Mucosa of descending colon (tissue), 3 donors: ENCODE data around the gene OVAAL. TPM values are rescaled to one million over a fixed set of nuclear protein-coding genes. Genes with fewer than 3 reads are reported as not detected.
"Not testable (repeated sequence)": the region's sequence is repeated elsewhere in the genome, so short reads cannot be mapped to it uniquely, and the experiment has no call there.

Source experiments
- ATAC-seq: fragments of 200-7000 bp; cut with Tn5 transposase; one replicate; pipeline ENCODE4 v1.9.1; 2020; ENCODE audit warnings: mild to moderate bottlenecking, moderate library complexity
- DNase-seq, 3 donors: peaks; one replicate each; pipeline ENCODE4 v3.0.0-alpha.2; 2020
- H3K36me3 ChIP-seq: fragments of 200-600 bp; one replicate; pipeline ENCODE4 v1.8.0; 2021; ENCODE audit warnings: low read depth, mild to moderate bottlenecking
- H3K4me1 ChIP-seq: fragments of 200-600 bp; one replicate; pipeline ENCODE4 v1.8.0; 2021; ENCODE audit warnings: low read depth, mild to moderate bottlenecking
- H3K4me3 ChIP-seq: fragments of 200-600 bp; one replicate; pipeline ENCODE4 v1.8.0; 2021; ENCODE audit warnings: mild to moderate bottlenecking
- H3K9me3 ChIP-seq: fragments of 200-600 bp; one replicate; pipeline ENCODE4 v1.8.0; 2021; ENCODE audit warnings: mild to moderate bottlenecking
- intact Hi-C, 2 donors: fragments of 100-400 bp; cut with DNase I in 1 of 2; cut with micrococcal nuclease in 1 of 2; formaldehyde crosslinking; loops; one replicate each; pipeline versions ENCODE4 v1.11.0 to v1.11.1; 2022; cut with DNase I, micrococcal nuclease
- total RNA-seq, 3 donors: library from RNA; stranded (reverse); fragmentation: NEBNext Ultra II Directional in 2 of 3; extraction: Animal tissue kit (Norgen Biotek cat#: 25700) in 2 of 3; gene quantifications; one replicate each; pipeline versions ENCODE4 v1.2.1 to v1.2.4, GENCODE V29; 2021 to 2023
- TF ChIP-seq, protein P1 (sequence below): fragments of 200-600 bp; IDR thresholded peaks from one replicate; pipeline ENCODE4 v1.8.0; 2022; ENCODE audit warnings: antibody characterized with exemption, mild to moderate bottlenecking
- donor health status: DM: no; HTN: no; CAD: no; lungs with moderate emphysema.
- donor health status: DM: no; HTN: no; CAD: no.
- donor health status: DM: no; HTN: yes; CAD: no.

OVAAL gene
- total RNA-seq, 3 donors from 2014 or later, result not detected

GRCh38 chr1:180542113-180542837 lies 16.5 kb upstream of the OVAAL start:
- H3K4me3 ChIP-seq, result no peak overlapping the region
- no peaks in the 10 kb centered on the region for H3K9me3 ChIP-seq
- ATAC-seq, result no peak
- no peaks in the 10 kb centered on the region for H3K4me1 ChIP-seq
- no peaks in the 10 kb centered on the region for H3K36me3 ChIP-seq
- intact Hi-C loops, result no loop called here
- no peak for DNase-seq
- TF ChIP-seq, protein P1, sequence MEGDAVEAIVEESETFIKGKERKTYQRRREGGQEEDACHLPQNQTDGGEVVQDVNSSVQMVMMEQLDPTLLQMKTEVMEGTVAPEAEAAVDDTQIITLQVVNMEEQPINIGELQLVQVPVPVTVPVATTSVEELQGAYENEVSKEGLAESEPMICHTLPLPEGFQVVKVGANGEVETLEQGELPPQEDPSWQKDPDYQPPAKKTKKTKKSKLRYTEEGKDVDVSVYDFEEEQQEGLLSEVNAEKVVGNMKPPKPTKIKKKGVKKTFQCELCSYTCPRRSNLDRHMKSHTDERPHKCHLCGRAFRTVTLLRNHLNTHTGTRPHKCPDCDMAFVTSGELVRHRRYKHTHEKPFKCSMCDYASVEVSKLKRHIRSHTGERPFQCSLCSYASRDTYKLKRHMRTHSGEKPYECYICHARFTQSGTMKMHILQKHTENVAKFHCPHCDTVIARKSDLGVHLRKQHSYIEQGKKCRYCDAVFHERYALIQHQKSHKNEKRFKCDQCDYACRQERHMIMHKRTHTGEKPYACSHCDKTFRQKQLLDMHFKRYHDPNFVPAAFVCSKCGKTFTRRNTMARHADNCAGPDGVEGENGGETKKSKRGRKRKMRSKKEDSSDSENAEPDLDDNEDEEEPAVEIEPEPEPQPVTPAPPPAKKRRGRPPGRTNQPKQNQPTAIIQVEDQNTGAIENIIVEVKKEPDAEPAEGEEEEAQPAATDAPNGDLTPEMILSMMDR, result no peak

GRCh38 chr1:180542838-180543145 lies 16.0 kb upstream of the OVAAL start:
- ATAC-seq, result no peak
- no peak overlapping the region for H3K4me3 ChIP-seq
- H3K9me3 ChIP-seq, result no peaks in the 10 kb centered on the region
- no peak for DNase-seq
- intact Hi-C loops, result no loop called here
- TF ChIP-seq, protein P1, result no peak
- H3K36me3 ChIP-seq, result no peaks in the 10 kb centered on the region
- H3K4me1 ChIP-seq, result no peaks in the 10 kb centered on the region

DNA sequence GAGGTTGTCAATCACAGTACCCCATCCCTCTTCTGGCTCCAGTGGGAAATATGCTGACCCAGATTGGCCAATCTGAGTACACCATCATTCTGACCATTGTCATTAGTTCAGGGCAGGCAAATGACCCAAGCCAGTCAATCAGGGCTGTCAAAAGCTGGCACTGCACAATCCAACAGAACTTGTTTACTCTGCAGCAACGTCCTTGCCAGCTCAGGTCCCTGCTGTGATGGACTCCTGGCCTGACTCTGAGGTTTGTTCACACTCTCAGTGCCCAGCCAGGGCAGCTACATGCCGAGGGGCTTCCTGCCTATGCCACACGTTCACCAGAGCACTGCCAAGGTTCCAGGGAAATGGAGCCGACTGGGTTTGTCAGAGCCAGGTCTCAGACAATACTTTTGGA lies 14.7 kb upstream of the OVAAL start:
- H3K4me1 ChIP-seq, result no peaks in the 10 kb centered on the region
- H3K4me3 ChIP-seq, result no peak overlapping the region
- H3K9me3 ChIP-seq, result no peaks in the 10 kb centered on the region
- ATAC-seq, result no peak
- no peak for DNase-seq
- TF ChIP-seq, protein P1, result no peak
- intact Hi-C loops, result no loop called here
- H3K36me3 ChIP-seq, result no peaks in the 10 kb centered on the region

GRCh38 chr1:180545991-180546390 lies 12.8 kb upstream of the OVAAL start:
- no peaks in the 10 kb centered on the region for H3K36me3 ChIP-seq
- DNase-seq (no peak), ATAC-seq (no peak)
- intact Hi-C loops, result no loop called here
- no peaks in the 10 kb centered on the region for H3K4me1 ChIP-seq
- no peaks in the 10 kb centered on the region for H3K9me3 ChIP-seq
- no peak overlapping the region for H3K4me3 ChIP-seq
- TF ChIP-seq, protein P1, result no peak

DNA sequence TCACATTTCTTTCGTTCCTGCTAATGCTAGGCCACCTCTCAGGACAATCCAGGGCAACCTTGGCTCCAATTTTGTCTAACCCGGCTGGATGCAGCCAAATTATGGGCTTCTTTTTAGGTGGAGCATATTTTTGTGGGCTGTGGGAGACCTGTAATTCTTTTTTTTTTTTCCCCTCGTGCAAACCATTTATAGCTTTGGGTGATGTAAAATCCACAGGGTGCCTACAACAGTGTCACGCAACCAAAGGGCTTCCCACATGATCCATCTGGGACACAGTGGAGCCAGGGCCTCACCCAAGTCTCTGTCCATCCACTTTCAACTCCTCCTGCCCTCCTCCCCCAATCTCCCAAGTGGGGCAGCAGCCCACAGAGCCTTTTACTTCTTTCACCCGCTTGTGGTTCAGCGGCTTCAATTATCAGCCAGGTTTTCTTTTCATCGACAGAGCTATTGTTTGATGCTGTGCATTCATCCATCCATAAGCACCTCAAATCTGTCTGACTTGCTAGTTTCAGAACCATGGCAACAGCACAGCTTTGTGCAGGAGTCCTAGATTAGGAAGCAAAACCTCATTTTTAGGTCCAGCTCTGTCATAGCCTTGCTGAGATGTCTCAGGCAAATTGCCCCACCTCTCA lies 10.0 kb upstream of the OVAAL start:
- ATAC-seq (no peak), DNase-seq (no peak)
- Histone ChIP-seq H3K4me3 (no peak overlapping the region), H3K4me1 (no peaks in the 10 kb centered on the region), H3K36me3 (no peaks in the 10 kb centered on the region), H3K9me3 (no peaks in the 10 kb centered on the region)
- intact Hi-C loops, result no loop called here
- TF ChIP-seq, protein P1, result no peak

DNA sequence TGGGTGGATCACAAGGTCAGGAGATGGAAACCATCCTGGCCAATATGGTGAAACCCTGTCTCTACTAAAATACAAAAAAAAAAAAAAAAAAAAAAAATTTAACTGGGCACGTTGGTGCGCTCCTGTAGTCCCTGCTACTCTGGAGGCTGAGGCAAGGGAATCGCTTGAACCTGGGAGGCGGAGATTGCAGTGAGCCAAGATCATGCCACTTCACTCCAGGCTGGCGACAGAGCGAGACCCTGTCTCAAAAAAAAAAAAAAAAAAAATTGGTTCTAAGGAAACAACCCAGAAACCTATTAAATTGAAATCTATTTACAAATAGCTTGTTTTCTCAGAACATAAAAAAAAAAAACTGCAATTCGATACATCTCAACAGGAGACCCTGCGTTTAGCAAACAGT lies 9.0 kb upstream of the OVAAL start:
- ATAC-seq, intact Hi-C loops, H3K9me3 ChIP-seq, H3K4me1 ChIP-seq, DNase-seq, H3K4me3 ChIP-seq, H3K36me3 ChIP-seq: not testable (repeated sequence)
